Measurements from ENCODE around the gene DENND6B. TPM values are rescaled to one million over a fixed set of nuclear protein-coding genes. Genes with fewer than 3 reads are reported as not detected.

Gene DENND6B, protein sequence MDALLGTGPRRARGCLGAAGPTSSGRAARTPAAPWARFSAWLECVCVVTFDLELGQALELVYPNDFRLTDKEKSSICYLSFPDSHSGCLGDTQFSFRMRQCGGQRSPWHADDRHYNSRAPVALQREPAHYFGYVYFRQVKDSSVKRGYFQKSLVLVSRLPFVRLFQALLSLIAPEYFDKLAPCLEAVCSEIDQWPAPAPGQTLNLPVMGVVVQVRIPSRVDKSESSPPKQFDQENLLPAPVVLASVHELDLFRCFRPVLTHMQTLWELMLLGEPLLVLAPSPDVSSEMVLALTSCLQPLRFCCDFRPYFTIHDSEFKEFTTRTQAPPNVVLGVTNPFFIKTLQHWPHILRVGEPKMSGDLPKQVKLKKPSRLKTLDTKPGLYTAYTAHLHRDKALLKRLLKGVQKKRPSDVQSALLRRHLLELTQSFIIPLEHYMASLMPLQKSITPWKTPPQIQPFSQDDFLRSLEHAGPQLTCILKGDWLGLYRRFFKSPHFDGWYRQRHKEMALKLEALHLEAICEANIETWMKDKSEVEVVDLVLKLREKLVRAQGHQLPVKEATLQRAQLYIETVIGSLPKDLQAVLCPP
- 3.7 and 4.4 TPM in 2 replicates for total RNA-seq

DNA sequence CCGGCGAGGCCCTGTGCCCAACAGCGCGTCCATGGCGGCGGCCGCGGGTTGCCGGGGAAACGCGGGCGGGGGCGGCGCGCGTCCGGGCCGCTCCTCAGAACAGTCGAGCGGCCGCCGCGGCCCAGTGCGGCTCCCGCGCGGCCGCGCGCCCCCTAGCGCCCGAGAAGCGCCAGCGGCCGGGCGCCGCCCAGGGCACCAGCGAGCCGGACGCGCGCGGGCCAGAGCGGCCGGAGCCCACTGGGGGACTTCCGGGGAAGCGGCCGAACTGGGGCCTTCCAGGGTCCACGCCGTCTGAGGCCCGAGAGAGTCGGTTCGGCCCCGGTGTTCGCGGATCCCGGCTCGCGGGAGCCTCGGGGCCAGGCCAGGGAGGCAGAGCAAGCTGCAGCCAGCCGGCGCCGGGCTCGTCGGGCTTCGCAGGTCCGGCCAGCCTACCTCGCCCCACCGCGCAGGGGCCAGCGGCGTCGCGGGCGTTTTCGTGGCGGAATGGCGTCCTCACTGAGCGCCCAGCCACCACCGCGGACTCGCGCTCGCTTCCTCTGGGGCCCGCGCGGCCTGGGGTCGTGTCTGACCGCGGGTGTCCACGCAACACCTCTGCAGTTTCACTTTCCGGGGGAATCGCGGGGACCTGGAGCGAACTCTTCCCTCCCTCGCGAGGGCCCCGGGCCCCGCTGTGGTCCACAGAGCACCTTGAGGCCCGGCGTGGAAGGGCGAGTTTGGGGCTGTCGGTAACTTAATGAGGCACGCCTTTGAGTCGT lies at the start of gene DENND6B:
Gene DENND6B (minus strand): TSS at position 57 of the 755 bp plus-strand sequence. CDS start 24 bp downstream, at position 33.

DNA sequence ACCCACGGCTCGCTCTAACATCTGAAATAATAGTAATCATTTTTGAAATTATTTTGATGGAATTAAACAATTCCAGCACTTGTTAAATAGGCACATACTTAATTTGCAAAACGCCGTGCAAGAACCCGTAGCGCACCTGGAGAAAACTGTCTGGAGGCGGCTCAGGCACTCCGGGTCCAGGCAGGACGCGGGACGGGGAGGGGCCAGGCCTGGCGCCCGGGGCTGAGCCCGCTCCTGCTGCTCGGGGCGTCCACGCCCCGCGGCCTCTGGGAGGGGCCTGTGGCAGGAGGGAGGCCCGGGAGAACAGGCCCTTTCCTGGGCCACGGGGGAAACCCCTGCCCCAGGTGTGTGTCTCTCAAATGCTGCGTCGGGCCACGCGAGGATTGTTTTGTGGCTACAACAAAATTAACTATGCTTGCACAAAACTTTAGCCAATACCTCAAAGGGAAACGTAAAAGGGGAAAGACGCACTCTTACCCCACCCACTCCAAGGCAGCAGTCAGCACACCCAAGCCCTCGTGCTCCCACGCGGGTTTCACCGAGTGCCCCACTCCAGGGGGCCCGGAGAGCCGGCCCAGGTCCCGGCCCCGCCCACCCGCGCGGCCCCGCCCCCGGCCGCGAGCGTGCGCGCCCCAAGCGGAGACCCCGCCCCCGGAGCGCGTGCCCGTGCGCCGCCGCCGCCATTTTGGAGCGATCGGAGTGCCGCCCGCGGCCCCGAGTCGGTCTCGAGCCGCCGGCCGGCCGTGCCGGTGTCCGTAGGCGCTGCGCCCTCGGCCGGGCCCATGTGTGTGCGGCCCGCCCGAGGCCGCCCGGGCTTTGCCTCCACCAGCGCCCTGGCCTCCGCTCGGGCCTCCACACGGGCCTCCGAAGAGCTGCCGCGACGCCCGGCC lies 16.1 kb upstream of the DENND6B start, which contains the start of gene PPP6R2:
Gene PPP6R2 (plus strand): TSS at position 677 of the 890 bp plus-strand sequence. CDS start 50,582 bp downstream, outside the sequence.

DNA sequence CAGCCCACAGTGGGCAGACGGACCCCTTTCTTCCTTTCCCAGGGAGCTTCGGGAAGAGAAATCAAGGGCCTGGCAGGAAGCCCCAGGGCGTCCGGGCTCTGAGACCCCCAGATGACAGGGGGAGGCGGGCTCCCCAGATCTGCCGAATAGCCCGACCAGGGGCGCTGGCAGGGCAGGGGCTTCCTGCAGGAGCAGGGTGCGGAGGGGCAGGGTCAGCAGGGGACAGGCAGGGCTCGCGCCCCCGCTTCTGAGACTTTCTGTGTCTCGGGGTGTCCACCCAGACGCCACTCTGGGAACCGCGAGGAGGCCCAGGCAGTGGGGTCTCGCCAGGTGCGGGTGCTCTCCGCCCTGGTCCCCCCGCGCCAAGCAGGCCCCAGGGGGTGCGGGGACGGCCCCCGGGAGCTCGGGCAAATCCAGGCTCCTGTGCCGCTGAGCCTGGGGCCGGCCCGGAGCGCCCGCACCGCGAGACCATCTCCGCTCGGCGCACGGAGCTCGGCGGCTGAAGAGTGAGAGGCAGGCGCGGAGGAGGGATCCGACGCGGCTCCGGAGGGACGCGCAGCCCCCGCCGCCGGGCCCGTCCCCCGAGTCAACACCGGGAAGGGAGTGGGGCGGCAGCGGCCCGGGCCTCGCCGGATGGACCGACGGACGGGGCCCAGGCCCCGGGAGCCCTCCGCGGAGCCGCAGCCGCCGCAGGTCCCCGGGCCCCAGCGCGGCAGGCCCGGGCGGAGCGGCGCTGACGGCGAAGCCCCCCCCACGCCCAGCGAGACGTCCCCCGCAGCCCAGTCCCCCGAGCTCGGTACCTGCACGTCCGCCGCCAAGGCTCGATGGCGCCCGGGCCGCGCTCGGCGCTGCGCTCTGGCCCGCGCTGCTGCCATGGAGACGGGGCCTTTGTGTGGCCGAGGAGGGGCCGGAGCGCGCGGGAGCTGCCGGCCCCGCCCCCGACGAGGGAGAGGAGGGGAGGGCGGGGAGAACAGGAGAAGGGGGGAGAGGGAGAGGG lies 19.8 kb downstream of the DENND6B start, which contains the start of gene PLXNB2:
Gene PLXNB2 (minus strand): TSS at position 894 of the 997 bp plus-strand sequence. CDS start 17,062 bp downstream, outside the sequence.

DNA sequence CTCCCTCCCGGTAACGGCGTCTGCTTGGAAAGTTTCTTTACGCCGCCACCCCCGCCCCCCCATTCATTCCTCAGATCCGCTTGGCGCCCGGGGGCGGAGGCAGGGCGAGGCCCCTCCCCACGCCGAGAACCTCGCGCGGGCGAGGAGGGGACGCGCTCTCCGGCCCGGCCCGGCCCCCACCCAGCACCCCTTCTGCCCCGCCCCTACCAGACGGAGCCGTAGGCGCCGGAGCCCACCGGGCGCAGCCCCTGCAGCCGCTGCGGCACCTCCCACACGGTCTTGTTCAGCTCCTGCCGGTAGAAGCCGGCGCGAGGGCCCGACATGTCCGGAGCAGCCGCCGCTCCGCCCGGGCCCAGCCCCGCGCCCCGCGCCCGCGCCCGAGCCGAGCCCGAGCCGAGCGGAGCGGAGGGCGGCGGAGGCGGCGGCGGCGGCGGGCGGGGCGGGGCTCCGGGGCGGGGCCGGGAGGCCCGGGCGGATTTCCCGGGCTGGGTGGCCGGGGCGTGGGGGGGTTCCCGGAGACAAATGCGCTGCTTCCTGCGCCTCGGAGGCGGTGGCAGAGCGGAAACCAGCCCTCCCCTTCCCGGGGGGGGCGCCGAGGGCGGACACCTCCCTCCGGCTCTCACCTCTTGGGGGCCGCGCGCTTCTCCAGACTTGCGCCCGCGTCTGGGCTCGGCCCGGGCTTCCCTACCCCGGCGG lies 56.7 kb downstream of the DENND6B start, which contains the start of gene MAPK11:
Gene MAPK11 (minus strand): TSS at position 411 of the 696 bp plus-strand sequence. CDS start 88 bp downstream, at position 323.

DNA sequence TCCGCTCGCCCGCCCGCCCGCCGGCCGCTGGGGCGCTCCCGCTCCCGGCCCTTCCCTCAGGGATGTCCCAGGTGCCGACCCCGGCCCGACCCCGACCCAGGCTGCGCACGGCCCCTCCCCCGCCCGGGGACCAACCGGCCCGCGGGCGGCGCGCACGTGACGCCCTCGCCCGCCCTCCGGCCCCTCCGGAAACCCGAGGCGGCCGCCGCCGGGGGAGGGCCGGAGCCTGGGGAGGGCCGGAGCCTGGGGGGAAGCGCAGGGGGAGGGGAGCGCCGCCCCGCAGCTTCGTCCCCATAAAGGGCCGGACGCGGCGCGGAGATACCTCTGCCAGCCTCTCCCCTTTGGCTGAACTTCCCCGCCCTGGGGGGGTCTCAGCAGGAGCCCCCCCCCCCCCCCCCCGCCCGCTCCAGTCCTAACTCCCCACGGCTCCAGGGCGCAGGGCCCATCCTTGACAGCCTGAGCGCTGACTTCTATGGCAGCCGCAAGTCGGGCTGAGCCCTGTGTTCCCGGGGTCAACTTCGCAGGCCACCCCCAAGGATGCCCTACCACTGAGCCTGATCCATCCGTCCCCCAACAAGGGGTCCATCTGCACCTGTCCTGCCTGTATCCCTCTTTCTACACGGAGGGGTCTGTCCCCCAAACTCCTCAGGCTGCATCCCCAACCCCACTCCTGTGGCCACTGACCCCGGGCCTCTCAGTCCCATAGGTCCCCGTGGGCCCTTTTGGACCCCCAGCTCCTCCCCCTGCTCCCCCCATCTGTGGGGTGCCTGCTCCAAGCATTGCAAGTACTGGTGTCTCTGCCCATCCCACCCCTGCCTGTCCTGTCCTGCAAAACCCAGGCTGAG lies 65.0 kb downstream of the DENND6B start, which contains the start of gene MAPK12:
Gene MAPK12 (minus strand): TSS at position 69 of the 845 bp plus-strand sequence. CDS start 174 bp downstream, outside the sequence.

Other genes starting within 250 kb of the DENND6B start
- gene MLC1, start 241.6 kb downstream of the DENND6B start, total RNA-seq, result not detected in 2 replicates
- gene MOV10L1, start 237.0 kb downstream of the DENND6B start, total RNA-seq, result under 0.01 and 0.43 TPM in 2 replicates
- gene PANX2, start 156.3 kb downstream of the DENND6B start, total RNA-seq, result 0.11 and 0.26 TPM in 2 replicates
- gene TRABD, start 141.1 kb downstream of the DENND6B start, total RNA-seq, result 11.2 and 13.5 TPM in 2 replicates
- gene SELENOO, start 126.0 kb downstream of the DENND6B start, total RNA-seq, result 9.2 and 10.3 TPM in 2 replicates
- gene TUBGCP6, start 82.0 kb downstream of the DENND6B start, total RNA-seq, result 18.3 and 20.1 TPM in 2 replicates
- 12.4 and 13.6 TPM in 2 replicates for gene HDAC10, start 75.7 kb downstream of the DENND6B start, total RNA-seq
- gene MAPK12, start 65.3 kb downstream of the DENND6B start, total RNA-seq, result 26.3 and 32.1 TPM in 2 replicates
- gene MAPK11, start 56.6 kb downstream of the DENND6B start, total RNA-seq, result 5.2 and 5.3 TPM in 2 replicates
- gene PLXNB2, start 19.4 kb downstream of the DENND6B start, total RNA-seq, result 179 and 192 TPM in 2 replicates
- gene PPP6R2, start 16.3 kb upstream of the DENND6B start, total RNA-seq, result 25.7 and 36.8 TPM in 2 replicates
- 46.3 and 52.2 TPM in 2 replicates for gene SBF1, start 148.0 kb upstream of the DENND6B start, total RNA-seq
- gene ADM2, start 154.5 kb upstream of the DENND6B start, total RNA-seq, result 3.0 and 4.4 TPM in 2 replicates
- gene MIOX, start 159.8 kb upstream of the DENND6B start, total RNA-seq, result not detected in 2 replicates
- gene LMF2, start 180.7 kb upstream of the DENND6B start, total RNA-seq, result 40.6 and 46.5 TPM in 2 replicates
- gene NCAPH2, start 181.2 kb upstream of the DENND6B start, total RNA-seq, result 23.5 and 26.5 TPM in 2 replicates
- 2.5 TPM in 2 replicates for gene SCO2, start 198.6 kb upstream of the DENND6B start, total RNA-seq
- gene TYMP, start 203.0 kb upstream of the DENND6B start, total RNA-seq, result 50.7 and 69.0 TPM in 2 replicates
- 0.11 and 0.13 TPM in 2 replicates for gene KLHDC7B, start 218.9 kb upstream of the DENND6B start, total RNA-seq
- gene SYCE3, start 235.9 kb upstream of the DENND6B start, total RNA-seq, result not detected in 2 replicates

Data from articular chondrocyte of knee joint (primary cell).